NOMO-1 treated with DMSO at 0.1 percent for 48 hours (cell line): ENCODE data around the gene KIF18A.

ENCODE experiments used
- DNase-seq: peaks from one replicate; lab custom pipeline; 2025; ENCODE audit not compliant: unreplicated experiment; lab: John Stamatoyannopoulos, UW

KIF18A gene

GRCh38 chr11:28049338-28050216 lies 58.4 kb downstream of the KIF18A start:
- DNase-seq: peak; percentile 41

- no peak for DNase-seq
Measured at GRCh38 chr11:28048812-28049211, 59.1 kb downstream of the KIF18A start.

DNA sequence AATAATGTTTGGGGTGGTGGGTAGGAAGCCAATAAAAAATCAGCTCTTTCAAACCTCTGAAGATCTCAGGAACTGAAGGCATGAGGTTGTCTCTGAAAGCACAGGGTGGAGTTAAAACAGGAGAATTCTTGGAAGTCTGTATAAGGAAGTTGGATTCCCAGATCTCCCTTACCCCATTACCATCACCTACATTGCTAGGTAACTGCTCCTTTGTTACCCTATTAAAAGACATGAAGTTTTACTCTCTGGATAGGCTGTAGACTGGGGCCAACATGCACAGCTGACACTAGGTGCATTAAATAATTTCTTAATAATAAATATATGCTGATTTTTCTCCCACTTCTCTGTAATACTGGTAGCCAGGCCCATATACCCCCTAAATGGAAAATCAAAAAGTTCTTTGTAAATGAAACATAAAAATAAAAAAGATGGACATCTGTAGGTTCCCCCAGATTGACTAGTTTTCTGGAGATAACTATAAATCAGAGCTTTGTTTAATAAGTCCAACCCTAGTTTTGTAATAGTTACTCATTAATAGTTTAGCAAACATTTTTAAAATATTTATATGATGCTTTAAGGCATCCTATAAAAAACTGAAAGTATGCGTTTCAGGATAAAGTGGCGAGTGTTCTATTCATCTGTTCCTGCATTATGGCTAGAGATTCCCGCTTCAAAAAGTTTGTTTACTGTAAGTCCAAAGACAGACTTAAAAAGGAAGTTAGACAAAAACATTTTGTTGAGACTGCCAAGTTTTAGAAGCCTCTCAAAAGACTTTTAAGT lies 63.8 kb downstream of the KIF18A start:
- no peak for DNase-seq

DNA sequence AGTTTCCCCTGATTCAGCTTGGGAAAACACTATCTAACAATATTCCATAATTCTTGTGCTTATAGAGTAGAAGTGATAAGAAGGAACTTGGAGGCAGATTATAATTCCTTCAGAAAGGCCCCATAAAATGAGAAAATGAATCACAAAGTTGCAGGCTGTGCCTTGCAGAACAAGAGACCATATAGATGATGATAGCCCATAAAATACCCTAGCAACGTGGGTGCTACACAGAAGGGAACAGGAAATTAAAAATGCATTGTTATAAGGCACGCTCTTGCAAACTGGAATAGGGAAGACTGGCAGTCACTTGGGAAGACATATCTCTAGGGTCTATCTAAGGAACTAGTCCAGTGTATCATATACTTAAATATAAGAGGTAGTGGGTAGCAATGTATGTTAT lies 67.6 kb downstream of the KIF18A start:
- DNase-seq: no peak

DNA sequence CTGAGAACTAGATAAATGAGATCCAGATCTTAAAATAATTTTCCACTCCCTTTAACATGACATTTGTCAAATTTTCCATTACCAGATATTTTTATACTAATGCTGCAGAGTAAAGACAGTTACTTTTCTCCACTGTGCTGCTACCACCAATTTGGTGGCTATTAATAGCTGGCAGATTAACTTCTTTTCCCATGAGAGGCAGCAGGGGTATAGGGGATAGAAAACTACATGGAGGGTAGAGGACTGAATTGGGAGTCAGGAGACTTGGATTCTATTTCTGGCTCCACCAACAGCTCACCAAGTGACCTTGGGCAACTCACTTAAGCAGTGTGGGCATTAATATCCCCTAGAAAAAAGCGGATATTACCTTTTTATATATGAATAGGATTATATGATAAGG lies 69.2 kb downstream of the KIF18A start:
- no peak for DNase-seq

DNA sequence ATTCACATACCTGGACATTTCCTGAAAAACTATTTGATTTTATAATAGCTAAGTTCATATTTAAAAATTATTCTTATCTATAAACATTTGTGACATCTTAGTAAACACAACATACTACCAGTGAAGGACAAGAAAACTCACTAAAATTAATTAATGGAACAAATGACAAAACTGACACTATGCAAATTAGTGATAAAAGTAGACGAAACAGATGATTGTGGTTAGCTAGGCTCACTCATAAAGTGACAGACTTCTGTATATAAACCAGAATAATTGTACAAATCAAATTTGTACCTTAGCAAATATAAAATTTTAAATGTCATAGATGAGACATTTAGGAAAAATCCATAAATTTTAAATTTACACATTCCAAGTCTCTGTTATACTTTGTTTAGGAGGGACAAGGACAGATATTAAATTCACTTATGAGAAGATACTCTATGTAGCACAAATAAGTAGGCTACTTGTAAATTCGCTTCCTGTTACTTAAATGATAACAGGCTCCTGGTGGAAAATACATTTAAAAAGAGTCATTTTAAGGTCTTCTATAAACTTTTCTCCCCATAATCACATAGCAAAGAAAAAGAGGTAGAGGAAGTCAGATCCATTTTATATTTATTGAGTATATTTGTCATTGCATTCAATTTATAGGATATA lies 81.2 kb downstream of the KIF18A start:
- DNase-seq: no peak

GRCh38 chr11:28017816-28018215 lies 90.1 kb downstream of the KIF18A start:
- DNase-seq: peak; percentile 31

DNA sequence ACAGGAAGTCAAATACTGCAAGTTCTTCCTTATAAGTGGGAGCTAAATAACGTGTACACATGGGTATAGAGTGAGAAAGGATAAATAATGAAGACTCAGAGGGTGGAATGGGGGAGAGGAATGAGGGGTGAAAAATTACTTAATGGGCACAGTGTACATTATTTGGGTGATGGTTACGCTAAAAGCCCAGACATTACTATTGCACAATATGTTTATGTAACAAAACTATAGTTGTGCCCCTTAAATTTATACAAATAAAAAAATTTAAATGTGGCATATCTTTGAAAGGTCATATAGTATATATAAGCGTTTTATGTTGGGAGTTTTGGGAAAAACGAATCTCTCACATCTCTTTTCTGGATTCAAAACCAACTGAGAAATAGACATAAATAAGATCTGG lies 96.1 kb downstream of the KIF18A start:
- DNase-seq: peak; percentile 13

- no peak for DNase-seq
Measured at GRCh38 chr11:28009996-28010395, 98.0 kb downstream of the KIF18A start.

DNA sequence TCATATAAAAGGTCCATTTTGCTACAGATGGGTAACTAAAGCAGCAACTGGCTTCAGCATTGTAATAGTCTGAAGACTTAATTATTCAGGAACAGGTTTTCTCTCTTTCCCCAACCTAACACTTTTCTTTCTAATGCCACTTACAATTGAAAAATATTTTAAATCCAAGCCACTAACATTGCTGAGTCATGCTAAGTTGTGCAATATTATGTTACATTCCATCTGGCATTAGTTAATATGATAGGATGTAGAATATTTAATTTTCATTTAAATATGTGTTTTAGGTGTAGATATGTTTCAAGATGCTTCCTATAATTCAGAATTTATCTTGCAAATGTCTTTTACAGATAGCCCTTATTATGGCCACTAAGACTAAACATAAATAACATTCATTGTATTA lies 98.6 kb downstream of the KIF18A start:
- DNase-seq: no peak

DNA sequence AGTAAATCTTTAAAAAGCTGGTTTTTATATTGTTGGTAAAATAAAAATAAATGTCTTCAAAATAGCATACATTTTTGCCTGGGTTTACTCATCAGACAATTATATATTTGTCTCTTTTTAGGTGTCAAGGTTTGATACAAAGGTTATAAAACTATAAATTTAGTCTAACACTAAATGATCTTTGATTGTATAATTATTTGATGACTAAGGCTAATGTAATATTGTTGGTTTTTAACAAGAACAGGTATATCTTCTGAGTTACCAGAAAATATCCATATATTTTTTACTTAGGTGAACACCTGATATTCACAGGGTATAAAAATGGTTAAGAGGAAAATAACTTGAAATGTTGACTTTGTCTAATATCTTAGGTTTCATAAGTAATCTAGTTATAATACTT lies 104.3 kb downstream of the KIF18A start:
- DNase-seq: no peak

GRCh38 chr11:27998552-27998951 lies 109.4 kb downstream of the KIF18A start:
- DNase-seq: no peak

DNA sequence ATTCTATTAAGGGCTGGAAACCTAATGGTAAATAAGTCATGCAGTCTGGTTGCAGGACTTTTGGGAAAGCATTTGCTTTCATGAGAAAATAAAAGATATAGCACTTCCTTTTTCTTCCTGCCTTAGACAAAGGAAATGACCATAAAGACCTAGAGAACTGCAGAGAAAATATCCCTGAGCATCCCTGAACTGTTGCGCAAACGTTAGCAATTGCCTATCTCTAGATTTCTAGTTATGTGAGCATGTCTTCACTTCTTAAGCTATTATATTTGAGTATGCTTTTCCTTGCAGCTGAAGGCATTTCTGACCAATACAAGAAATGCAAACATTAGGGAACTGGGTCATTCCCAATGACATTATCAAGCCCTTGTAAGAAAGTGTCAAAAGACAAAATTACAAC lies 110.6 kb downstream of the KIF18A start:
- DNase-seq: peak; percentile 7

- no peak for DNase-seq
Measured at GRCh38 chr11:27996066-27996465, 111.9 kb downstream of the KIF18A start.

DNA sequence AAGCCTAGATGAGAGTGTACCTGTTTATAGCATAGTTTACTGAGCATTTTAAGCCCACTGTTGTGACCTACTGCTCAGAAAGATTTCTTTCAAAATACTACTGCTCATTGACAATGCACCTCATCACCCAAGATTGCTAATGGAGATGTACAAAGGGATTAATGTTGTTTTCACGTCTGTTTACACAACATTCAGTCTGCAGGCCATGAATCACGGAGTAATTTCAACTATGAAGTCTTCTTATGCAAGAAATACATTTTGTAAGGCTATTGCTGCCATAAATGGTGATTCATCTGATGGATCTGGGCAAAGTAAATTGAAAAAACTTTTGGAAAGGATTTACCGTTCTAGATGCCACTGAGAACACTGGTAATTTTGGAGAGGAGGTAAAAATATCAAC lies 112.9 kb downstream of the KIF18A start:
- no peak for DNase-seq

DNA sequence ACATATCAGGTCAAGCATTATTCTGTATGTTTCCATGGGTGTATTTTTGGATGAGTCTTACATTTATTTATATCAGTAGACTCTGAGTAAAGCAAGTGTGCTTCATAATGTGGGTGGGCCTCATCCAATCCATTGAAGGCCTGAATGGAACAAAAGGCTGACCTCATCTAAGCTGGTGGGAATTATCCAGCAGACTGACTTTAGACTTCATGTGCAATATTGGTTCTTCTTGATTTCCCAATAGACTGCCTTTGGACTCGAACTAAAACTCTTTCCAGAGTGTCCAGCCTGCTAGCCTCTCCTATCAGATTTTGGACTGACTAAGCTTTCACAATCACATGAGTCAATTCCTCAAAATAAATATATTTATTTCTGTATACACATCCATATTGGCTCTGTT lies 116.2 kb downstream of the KIF18A start:
- DNase-seq: no peak

GRCh38 chr11:27977527-27977926 lies 130.4 kb downstream of the KIF18A start:
- DNase-seq: no peak

- no peak for DNase-seq
Measured at GRCh38 chr11:27977031-27977430, 130.9 kb downstream of the KIF18A start.

DNA sequence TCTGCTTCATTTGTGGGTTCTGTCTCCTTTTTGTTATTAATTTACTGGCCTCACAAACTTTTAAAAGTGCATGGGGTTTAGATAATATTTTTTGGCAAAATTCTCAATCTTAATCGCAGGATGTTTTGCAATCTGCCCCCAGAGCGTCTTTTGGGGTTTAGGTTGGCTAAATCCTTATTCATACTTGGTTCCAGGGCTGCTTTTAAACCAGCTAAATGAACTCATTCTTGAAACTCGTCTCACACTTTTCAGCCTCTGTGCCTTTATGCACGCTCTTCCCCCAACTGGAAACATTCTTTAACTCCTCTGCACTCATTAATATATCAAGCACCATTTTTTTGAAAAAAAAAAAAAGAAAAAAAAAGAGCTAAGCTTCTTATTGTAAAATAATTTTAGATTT lies 131.7 kb downstream of the KIF18A start:
- no peak for DNase-seq

DNA sequence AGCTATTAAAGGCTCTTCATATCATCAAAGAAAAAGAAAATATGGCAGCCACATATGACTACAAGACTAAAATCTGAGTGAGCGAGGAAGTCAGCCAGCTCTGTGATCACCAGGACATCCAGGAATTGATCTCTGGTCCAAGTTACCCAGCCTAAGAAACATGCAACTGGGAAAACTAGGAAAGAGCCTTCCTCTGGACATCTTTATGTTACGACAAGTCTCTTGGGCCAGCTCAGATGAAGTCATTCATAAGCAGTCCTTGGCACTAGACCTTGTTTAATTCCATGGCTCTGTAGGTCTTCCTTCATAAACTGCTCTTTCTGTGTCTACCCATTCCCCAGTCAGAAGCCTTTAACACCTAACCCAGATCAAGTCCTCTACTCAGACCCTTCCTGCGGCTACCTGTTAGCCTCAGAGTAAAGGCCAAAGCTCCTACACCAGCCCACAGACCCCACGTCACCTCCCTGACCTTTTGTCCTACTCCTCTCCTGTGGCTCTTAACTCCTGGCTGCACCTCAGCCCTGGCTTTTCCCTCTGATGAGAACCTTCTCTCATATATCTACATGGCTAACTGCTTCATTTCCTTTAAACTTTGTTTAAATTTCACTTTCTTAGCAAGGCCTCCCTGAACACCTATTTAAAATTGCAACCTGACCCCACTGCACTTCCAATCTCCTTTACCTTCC lies 134.0 kb downstream of the KIF18A start:
- DNase-seq: no peak

GRCh38 chr11:27972522-27973170 lies 135.3 kb downstream of the KIF18A start:
- DNase-seq: no peak
